IMR-90 (cell line): ENCODE results near the gene RECQL5. TPM values are rescaled to one million over a fixed set of nuclear protein-coding genes. Genes with fewer than 3 reads are reported as not detected.

Experiments
- ATAC-seq: fragments of 200-7000 bp; cut with Tn5 transposase; 2 replicates; pipeline ENCODE4 v1.9.1; 2020; ENCODE audit warnings: low read depth, mild to moderate bottlenecking, moderate library complexity
- BruUV-seq: library from RNA; stranded (reverse); fragments of 400-500 nt; replicated peaks from 2 replicates; lab custom pipeline; 2021; lab: Mats Ljungman, UMichigan
- CTCF ChIA-PET: fragments of 300-600 bp; formaldehyde crosslinking; extraction: SDS; loops from one replicate; lab custom pipeline; 2021; ENCODE audit warnings: antibody characterized with exemption; lab: Yijun Ruan, JAX
- POLR2A ChIA-PET: fragments of 300-600 bp; sonication (Branson Sonifier 250); formaldehyde crosslinking; loops from one replicate; lab custom pipeline; 2022; ENCODE audit warnings: antibody characterized with exemption; ENCODE audit not compliant: unreplicated experiment; lab: Charles Lee
- DNase-seq: peaks from one replicate; pipeline ENCODE4 v3.0.0; 2013
- H2AFZ ChIP-seq: replicated peaks from 2 replicates; pipeline ENCODE3; 2013; ENCODE audit warnings: low read length, mild to moderate bottlenecking; ENCODE audit not compliant: poor library complexity
- H2AK5ac ChIP-seq: 2 replicates; pipeline ENCODE4 v1.6.1; 2013; ENCODE audit warnings: low read depth, low read length, inconsistent platforms
- H2AK9ac ChIP-seq: replicated peaks from 2 replicates; pipeline ENCODE3; 2013; ENCODE audit warnings: mild to moderate bottlenecking, low read depth, low read length, moderate library complexity; ENCODE audit not compliant: poor library complexity
- H2BK120ac ChIP-seq: 2 replicates; pipeline ENCODE4 v1.6.1; 2013; ENCODE audit warnings: low read depth, low read length, inconsistent platforms
- H2BK15ac ChIP-seq: 3 replicates; pipeline ENCODE4 v1.6.1; 2013; ENCODE audit warnings: low read depth, low read length, inconsistent platforms
- H2BK20ac ChIP-seq: 2 replicates; pipeline ENCODE4 v1.6.1; 2013; ENCODE audit warnings: low read depth, mild to moderate bottlenecking, inconsistent platforms, low read length, moderate library complexity
- H2BK5ac ChIP-seq: 2 replicates; pipeline ENCODE4 v1.6.1; 2013; ENCODE audit warnings: mild to moderate bottlenecking, low read depth, low read length, inconsistent platforms; ENCODE audit not compliant: poor library complexity, severe bottlenecking
- H3K14ac ChIP-seq: replicated peaks from 2 replicates; pipeline ENCODE4 v1.6.1; 2013; ENCODE audit warnings: low read depth, low read length, inconsistent platforms
- H3K18ac ChIP-seq: 2 replicates; pipeline ENCODE4 v1.6.1; 2013; ENCODE audit warnings: low read depth, low read length, control low read depth
- H3K23ac ChIP-seq: 2 replicates; pipeline ENCODE4 v1.6.1; 2013; ENCODE audit warnings: low read depth, low read length, inconsistent platforms
- H3K27ac ChIP-seq: 2 replicates; pipeline ENCODE4 v1.5.1; 2013; ENCODE audit warnings: mild to moderate bottlenecking, control low read depth, low read length; ENCODE audit not compliant: insufficient read depth
- H3K27me3 ChIP-seq: 2 replicates; pipeline ENCODE4 v1.6.1; 2013; ENCODE audit warnings: low read length; ENCODE audit not compliant: control insufficient read depth, insufficient read depth
- H3K36me3 ChIP-seq: 2 replicates; pipeline ENCODE4 v1.6.1; 2013; ENCODE audit warnings: low read length, mixed read lengths; ENCODE audit not compliant: control insufficient read depth, insufficient read depth
- H3K4ac ChIP-seq: 2 replicates; pipeline ENCODE4 v1.6.1; 2013; ENCODE audit warnings: low read depth, low read length, inconsistent platforms
- H3K4me1 ChIP-seq: 2 replicates; pipeline ENCODE4 v1.6.1; 2013; ENCODE audit warnings: low read length, mixed read lengths; ENCODE audit not compliant: control insufficient read depth, insufficient read depth
- H3K4me2 ChIP-seq: 2 replicates; pipeline ENCODE4 v1.6.1; 2013; ENCODE audit warnings: low read depth, mild to moderate bottlenecking, control low read depth, low read length, moderate library complexity
- H3K4me3 ChIP-seq: 2 replicates; pipeline ENCODE4 v1.5.1; 2013; ENCODE audit warnings: low read depth, mild to moderate bottlenecking, control low read depth, low read length, moderate library complexity; ENCODE audit not compliant: insufficient read depth
- H3K56ac ChIP-seq: 2 replicates; pipeline ENCODE4 v1.6.1; 2013; ENCODE audit warnings: low read length, inconsistent platforms; ENCODE audit not compliant: insufficient read depth; ENCODE audit errors: extremely low read depth
- H3K79me1 ChIP-seq, 2 experiments: 2 replicates each; pipeline ENCODE4 v1.6.1; 2013; ENCODE audit warnings: low read length in 2 of 2, inconsistent platforms in 1 of 2, low read depth in 1 of 2
- H3K9ac ChIP-seq: 2 replicates; pipeline ENCODE4 v1.6.1; 2013; ENCODE audit warnings: low read depth, low read length, control low read depth
- H3K9me1 ChIP-seq: 2 replicates; pipeline ENCODE4 v1.6.1; 2013; ENCODE audit warnings: low read length, inconsistent platforms; ENCODE audit not compliant: insufficient read depth
- H3K9me3 ChIP-seq: 2 replicates; pipeline ENCODE4 v1.6.1; 2013; ENCODE audit warnings: low read length; ENCODE audit not compliant: control insufficient read depth, insufficient read depth
- H4K20me1 ChIP-seq: 2 replicates; pipeline ENCODE4 v1.6.1; 2013; ENCODE audit warnings: low read length, inconsistent platforms; ENCODE audit not compliant: insufficient read depth
- H4K5ac ChIP-seq: 2 replicates; pipeline ENCODE4 v1.6.1; 2013; ENCODE audit warnings: mild to moderate bottlenecking, low read depth, low read length, control low read depth
- H4K8ac ChIP-seq, 2 experiments: 2 replicates each; pipeline ENCODE4 v1.6.1; 2013; ENCODE audit warnings: low read depth in 2 of 2, low read length in 2 of 2, control low read depth in 1 of 2, inconsistent platforms in 1 of 2
- H4K91ac ChIP-seq: 2 replicates; pipeline ENCODE4 v1.6.1; 2013; ENCODE audit warnings: low read depth, low read length, inconsistent platforms; ENCODE audit not compliant: insufficient read depth
- MAFK ChIP-seq: IDR thresholded peaks from 2 replicates; pipeline ENCODE4 v1.6.1; 2012; ENCODE audit warnings: low read depth, low read length, improper control_type of control experiment
- MXI1 ChIP-seq: IDR thresholded peaks from 2 replicates; pipeline ENCODE4 v1.6.1; 2012; ENCODE audit warnings: low read depth, mild to moderate bottlenecking, low read length, moderate library complexity, borderline replicate concordance
- SMC3 ChIP-seq: fragments of 150-350 bp; IDR thresholded peaks from 2 replicates; pipeline ENCODE4 v1.6.1; 2016; ENCODE audit warnings: low read depth, mild to moderate bottlenecking, antibody characterized with exemption, low read length, moderate library complexity
- WGBS, 2 experiments: methylation state at CpG; one replicate each; pipeline versions ENCODE4 v1.1.5 to v1.1.7; 2013; ENCODE audit warnings: missing lambda C conversion rate in 2 of 2; ENCODE audit not compliant: insufficient read length in 1 of 2; ENCODE audit errors: extremely low coverage in 2 of 2; 5-methylcytosine and 5-hydroxymethylcytosine counted together
- dilution Hi-C: fragments of 300-500 bp; cut with HindIII; formaldehyde crosslinking; loops from one replicate; pipeline ENCODE4 v1.14.3; 2018; ENCODE audit warnings: low sequenced_read_pairs; ENCODE audit not compliant: unreplicated experiment
- in situ Hi-C: fragments of 300-500 bp; cut with MboI; formaldehyde crosslinking; loops from 3 replicates; pipeline ENCODE4 v1.14.3; 2019; ENCODE audit warnings: low sequenced_read_pairs, inconsistent platforms, mixed read lengths
- intact Hi-C: fragments of 100-400 bp; cut with micrococcal nuclease; formaldehyde crosslinking; loops from 2 replicates; pipeline ENCODE4 v1.10.0; 2022
- polyA plus RNA-seq, 3 experiments: library from polyadenylated mRNA; depleted of rRNA; stranded (reverse); fragments of >200 nt; gene quantifications; 2 replicates each; pipeline ENCODE4 v1.2.3, GENCODE V29; 2012; ENCODE audit warnings: low replicate concordance in 1 of 3
- total RNA-seq: library from RNA; depleted of rRNA; stranded (reverse); fragments of >200 nt; gene quantifications from 2 replicates; pipeline ENCODE4 v1.2.3, GENCODE V29; 2012
- TF ChIP-seq, protein P1 (sequence below): conservative IDR thresholded peaks from 2 replicates; pipeline ENCODE4 v1.5.1; 2012; ENCODE audit warnings: mild to moderate bottlenecking, low read depth, low read length, improper control_type of control experiment

The RECQL5 gene
- total and polyA plus RNA-seq, 2 of the 4 experiments (the other 2 are of a cell fraction): 7.3 to 23.7 TPM

DNA sequence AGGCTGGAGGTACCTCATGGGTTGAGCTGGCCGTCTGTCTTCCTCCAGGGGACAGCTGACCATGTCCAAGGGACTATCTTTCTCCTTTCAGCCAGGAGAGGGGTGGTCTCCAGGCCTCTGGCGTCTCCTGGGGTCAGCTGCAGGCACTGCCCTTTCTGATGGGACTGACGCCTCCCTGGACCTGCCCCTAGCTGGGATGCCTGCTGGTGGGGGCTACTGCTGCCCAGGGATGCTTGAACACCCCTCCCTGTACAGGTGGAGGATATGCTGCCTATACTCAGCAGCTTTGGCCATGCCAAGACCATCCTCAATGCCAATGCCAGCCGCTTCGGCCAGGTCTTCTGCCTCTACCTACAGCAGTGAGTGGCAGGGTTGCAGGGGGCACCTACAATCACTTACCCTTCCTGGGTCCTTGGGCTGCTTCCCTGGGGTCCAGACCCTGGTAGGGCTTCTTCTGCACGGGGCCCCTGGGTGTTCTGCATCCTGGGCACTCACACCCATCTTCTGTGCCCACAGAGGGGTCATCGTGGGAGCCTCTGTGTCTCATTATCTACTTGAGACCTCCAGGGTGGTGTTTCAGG is 75.1 kb downstream of the RECQL5 start:
- Histone ChIP-seq H2BK20ac (no peak overlapping the region), H4K20me1 (no peaks in the 10 kb centered on the region; the same call in 1 of the 2 replicates), H4K5ac (no peak overlapping the region), H3K4me3 (no peak overlapping the region), H3K4me2 (no peak overlapping the region), H3K56ac (no peak overlapping the region), H4K8ac (no peak overlapping the region), H3K23ac (no peak overlapping the region), H3K27ac (no peak overlapping the region), H3K9ac (no peak overlapping the region), H2BK15ac (no peak overlapping the region), H3K14ac (no peak overlapping the region), H2BK5ac (no peak overlapping the region), H3K9me1 (no peaks in the 10 kb centered on the region), H3K18ac (no peak overlapping the region), H3K4ac (no peak overlapping the region), H2BK120ac (no peak overlapping the region), H2AFZ (peak overlapping the region; percentile 32), H3K4me1 (no peaks in the 10 kb centered on the region), H3K27me3 (peaks cover 41% of the 10 kb centered on the region), H3K36me3 (no peaks in the 10 kb centered on the region), H4K91ac (no peak overlapping the region), H3K9me3 (no peaks in the 10 kb centered on the region), H2AK5ac (no peak overlapping the region), H3K79me1 (no peaks in the 10 kb centered on the region), H2AK9ac (no peak overlapping the region)
- intact Hi-C loops: no loop called here
- DNase-seq (no peak), ATAC-seq (no peak)
- TF ChIP-seq, protein P1, sequence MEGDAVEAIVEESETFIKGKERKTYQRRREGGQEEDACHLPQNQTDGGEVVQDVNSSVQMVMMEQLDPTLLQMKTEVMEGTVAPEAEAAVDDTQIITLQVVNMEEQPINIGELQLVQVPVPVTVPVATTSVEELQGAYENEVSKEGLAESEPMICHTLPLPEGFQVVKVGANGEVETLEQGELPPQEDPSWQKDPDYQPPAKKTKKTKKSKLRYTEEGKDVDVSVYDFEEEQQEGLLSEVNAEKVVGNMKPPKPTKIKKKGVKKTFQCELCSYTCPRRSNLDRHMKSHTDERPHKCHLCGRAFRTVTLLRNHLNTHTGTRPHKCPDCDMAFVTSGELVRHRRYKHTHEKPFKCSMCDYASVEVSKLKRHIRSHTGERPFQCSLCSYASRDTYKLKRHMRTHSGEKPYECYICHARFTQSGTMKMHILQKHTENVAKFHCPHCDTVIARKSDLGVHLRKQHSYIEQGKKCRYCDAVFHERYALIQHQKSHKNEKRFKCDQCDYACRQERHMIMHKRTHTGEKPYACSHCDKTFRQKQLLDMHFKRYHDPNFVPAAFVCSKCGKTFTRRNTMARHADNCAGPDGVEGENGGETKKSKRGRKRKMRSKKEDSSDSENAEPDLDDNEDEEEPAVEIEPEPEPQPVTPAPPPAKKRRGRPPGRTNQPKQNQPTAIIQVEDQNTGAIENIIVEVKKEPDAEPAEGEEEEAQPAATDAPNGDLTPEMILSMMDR: no peak
- TF ChIP-seq SMC3 (no peak), MXI1 (no peak), MAFK (no peak)
- in situ Hi-C loops: no loop called here
- CTCF ChIA-PET: interaction anchor here (1.1 kb wide), 1 partner anchor 10 kb away, joined by 4 read pairs; no protein-coding TSS in a partner anchor
- dilution Hi-C loops: no loop called here
- POLR2A ChIA-PET: no interaction called here
- BruUV-seq: no TSS peak
- 80% methylated on average over 1 of the region's 7 CpGs; no CpG with 5 or more reads in 1 of the 2 experiments for WGBS, 2 experiments
